ENCODE measurements around the gene BPNT1.
"Not testable (repeated sequence)": the region's sequence is repeated elsewhere in the genome, so short reads cannot be mapped to it uniquely, and the experiment has no call there.

BPNT1 gene

GRCh38 chr1:220123889-220124288 is 34.3 kb upstream of the BPNT1 start:
- TF ChIP-seq CTCF (IDR thresholded peaks at IDR 0.05; ENCODE audit: low read depth, low read length): peak; percentile 41
- no peak overlapping the region for H3K4me3 ChIP-seq (ENCODE audit: low read depth, low read length)

GRCh38 chr1:220123066-220123465 is 33.5 kb upstream of the BPNT1 start:
- no peak for TF ChIP-seq CTCF (IDR thresholded peaks at IDR 0.05; ENCODE audit: low read depth, low read length)
- no peak overlapping the region for H3K4me3 ChIP-seq (ENCODE audit: low read depth, low read length)

GRCh38 chr1:220121791-220122530 is 32.4 kb upstream of the BPNT1 start:
- TF ChIP-seq CTCF (IDR thresholded peaks at IDR 0.05; ENCODE audit: low read depth, low read length): no peak
- H3K4me3 ChIP-seq (ENCODE audit: low read depth, low read length): no peak overlapping the region

- no peak overlapping the region for H3K4me3 ChIP-seq (ENCODE audit: low read depth, low read length)
- no peak for TF ChIP-seq CTCF (IDR thresholded peaks at IDR 0.05; ENCODE audit: low read depth, low read length)
Measured at GRCh38 chr1:220119043-220119512, 29.5 kb upstream of the BPNT1 start.

- no peak overlapping the region for H3K4me3 ChIP-seq (ENCODE audit: low read depth, low read length)
- peak; percentile 30; the same call in 1 of the 2 replicates for TF ChIP-seq CTCF (IDR thresholded peaks at IDR 0.05; ENCODE audit: low read depth, low read length)
Measured at GRCh38 chr1:220113136-220113695, 23.6 kb upstream of the BPNT1 start.

DNA sequence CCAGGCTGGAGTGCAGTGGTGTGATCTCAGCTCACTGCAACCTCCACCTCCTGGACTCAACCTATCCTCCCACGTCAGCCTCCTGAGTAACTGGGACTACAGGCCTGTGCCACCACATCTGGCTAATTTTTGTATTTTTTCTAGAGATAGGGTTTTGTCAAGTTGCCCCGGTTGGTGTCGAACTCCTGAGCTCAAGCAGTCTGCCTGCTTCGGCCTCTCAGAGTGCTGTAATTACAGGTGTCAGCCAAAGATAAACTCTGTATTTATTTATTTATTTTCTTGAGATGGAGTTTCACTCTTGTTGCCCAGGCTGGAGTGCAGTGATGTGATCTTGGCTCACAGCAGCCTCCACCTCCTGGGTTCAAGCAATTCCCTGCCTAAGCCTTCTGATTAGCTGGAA is 23.0 kb upstream of the BPNT1 start:
- not testable (repeated sequence) for H3K4me3 ChIP-seq (ENCODE audit: low read depth, low read length)

GRCh38 chr1:220110473-220110872 is 20.9 kb upstream of the BPNT1 start:
- H3K4me3 ChIP-seq (ENCODE audit: low read depth, low read length): not testable (repeated sequence)

- H3K4me3 ChIP-seq (ENCODE audit: low read depth, low read length): no peak overlapping the region
- TF ChIP-seq CTCF (IDR thresholded peaks at IDR 0.05; ENCODE audit: low read depth, low read length): no peak
Measured at GRCh38 chr1:220099826-220100225, 10.2 kb upstream of the BPNT1 start.
